Esophagus mucosa (tissue), 1 donor: ENCODE measurements around the gene CHD9. TPM values are rescaled to one million over a fixed set of nuclear protein-coding genes. Genes with fewer than 3 reads are reported as not detected.

Source experiments
- total RNA-seq: library from RNA; stranded (reverse); gene quantifications from one replicate; pipeline ENCODE4 v1.2.4, GENCODE V29; 2023
- donor health status: DM: yes; HTN: yes; CAD: no.

The CHD9 gene
- total RNA-seq, 1 donor from 2014 or later: 39.3 TPM

Other genes with a start within 250 kb of the CHD9 start
- 2.2 TPM for gene CHD9NB, start 2.1 kb upstream of the CHD9 start, total RNA-seq